ENCODE results near the gene AGAP1.

- no peak for TF ChIP-seq CTCF (IDR thresholded peaks at IDR 0.05; ENCODE audit: insufficient read depth, low read depth, low read length)
- no peak for TF ChIP-seq EZH2 (IDR thresholded peaks at IDR 0.05; ENCODE audit: insufficient read depth, low read length)
Observed at GRCh38 chr2:235831755-235832154, 337.9 kb downstream of the AGAP1 start.
